ENCODE data around the gene STX8. TPM values are rescaled to one million over a fixed set of nuclear protein-coding genes. Genes with fewer than 3 reads are reported as not detected.

Gene STX8
- total RNA-seq, 1 donor from 2014 or later, result 54.8 TPM

DNA sequence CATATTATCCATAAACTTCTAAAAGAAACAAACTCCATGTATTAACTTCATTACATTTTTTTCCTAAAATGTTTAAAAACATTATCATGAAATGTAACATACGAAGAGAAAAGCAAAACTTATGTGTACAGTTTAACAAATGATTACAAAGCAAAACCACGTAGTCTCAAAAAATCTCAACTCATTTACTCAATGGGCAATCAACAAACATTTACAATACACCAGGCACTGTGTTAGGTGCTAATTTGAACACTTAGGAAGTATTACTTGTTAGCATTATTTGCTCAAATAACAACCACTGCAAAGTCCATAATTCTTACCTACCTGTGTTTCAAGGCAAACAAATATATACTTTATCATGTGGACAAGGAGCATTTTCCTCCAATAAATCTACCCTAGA, 164.9 kb downstream of the STX8 start:
- H3K27ac ChIP-seq (ENCODE audit: low read depth, low read length), result no peak overlapping the region
- H3K36me3 Mint-ChIP-seq (ENCODE audit: low read depth, unreplicated experiment), result peaks cover 2% of the 10 kb centered on the region
- no peak for DNase-seq (ENCODE audit: low read depth)
- H3K79me2 ChIP-seq (ENCODE audit: insufficient read depth, low read length), result no peaks in the 10 kb centered on the region
- H2AFZ ChIP-seq (ENCODE audit: low read depth, low read length), result no peak overlapping the region
- H3K4me1 Mint-ChIP-seq (ENCODE audit: low read depth, unreplicated experiment), result peaks cover 27% of the 10 kb centered on the region
- no peaks in the 10 kb centered on the region for H3K27me3 ChIP-seq (ENCODE audit: insufficient read depth, low read length)
- no peaks in the 10 kb centered on the region for H3K27me3 Mint-ChIP-seq (ENCODE audit: low read depth, unreplicated experiment)
- H3K4me3 Mint-ChIP-seq (ENCODE audit: unreplicated experiment), result no peak overlapping the region
- no peak overlapping the region for H3K4me2 ChIP-seq (ENCODE audit: low read length)
- H3K27ac Mint-ChIP-seq (ENCODE audit: unreplicated experiment), result no peak overlapping the region
- H3K9me3 ChIP-seq (ENCODE audit: insufficient read depth, low read depth, low read length), result no peaks in the 10 kb centered on the region
- TF ChIP-seq, protein P1, sequence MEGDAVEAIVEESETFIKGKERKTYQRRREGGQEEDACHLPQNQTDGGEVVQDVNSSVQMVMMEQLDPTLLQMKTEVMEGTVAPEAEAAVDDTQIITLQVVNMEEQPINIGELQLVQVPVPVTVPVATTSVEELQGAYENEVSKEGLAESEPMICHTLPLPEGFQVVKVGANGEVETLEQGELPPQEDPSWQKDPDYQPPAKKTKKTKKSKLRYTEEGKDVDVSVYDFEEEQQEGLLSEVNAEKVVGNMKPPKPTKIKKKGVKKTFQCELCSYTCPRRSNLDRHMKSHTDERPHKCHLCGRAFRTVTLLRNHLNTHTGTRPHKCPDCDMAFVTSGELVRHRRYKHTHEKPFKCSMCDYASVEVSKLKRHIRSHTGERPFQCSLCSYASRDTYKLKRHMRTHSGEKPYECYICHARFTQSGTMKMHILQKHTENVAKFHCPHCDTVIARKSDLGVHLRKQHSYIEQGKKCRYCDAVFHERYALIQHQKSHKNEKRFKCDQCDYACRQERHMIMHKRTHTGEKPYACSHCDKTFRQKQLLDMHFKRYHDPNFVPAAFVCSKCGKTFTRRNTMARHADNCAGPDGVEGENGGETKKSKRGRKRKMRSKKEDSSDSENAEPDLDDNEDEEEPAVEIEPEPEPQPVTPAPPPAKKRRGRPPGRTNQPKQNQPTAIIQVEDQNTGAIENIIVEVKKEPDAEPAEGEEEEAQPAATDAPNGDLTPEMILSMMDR (IDR thresholded peaks at IDR 0.05; ENCODE audit: insufficient read depth, low read depth, low read length), result no peak
- no peak for TF ChIP-seq EZH2 (IDR thresholded peaks at IDR 0.05; ENCODE audit: insufficient read depth, low read length)
- no peak overlapping the region for H3K9ac ChIP-seq (ENCODE audit: low read length)
- H3K4me1 ChIP-seq (ENCODE audit: insufficient read depth, low read length), result peaks cover 18% of the 10 kb centered on the region
- no peak for FAIRE-seq
- H4K20me1 ChIP-seq (ENCODE audit: insufficient read depth, low read length), result no peaks in the 10 kb centered on the region
- peaks cover 1% of the 10 kb centered on the region for H3K9me3 Mint-ChIP-seq (ENCODE audit: unreplicated experiment)
- H3K4me3 ChIP-seq (ENCODE audit: insufficient read depth, low read depth, low read length), result no peak overlapping the region
- H3K36me3 ChIP-seq (ENCODE audit: insufficient read depth, low read length), result no peaks in the 10 kb centered on the region

- Mint-ChIP-seq H3K9me3 (ENCODE audit: unreplicated experiment) (no peaks in the 10 kb centered on the region), H3K4me1 (ENCODE audit: low read depth, unreplicated experiment) (peaks cover 27% of the 10 kb centered on the region), H3K4me3 (ENCODE audit: unreplicated experiment) (no peak overlapping the region), H3K27ac (ENCODE audit: unreplicated experiment) (no peak overlapping the region), H3K27me3 (ENCODE audit: low read depth, unreplicated experiment) (no peaks in the 10 kb centered on the region), H3K36me3 (ENCODE audit: low read depth, unreplicated experiment) (no peaks in the 10 kb centered on the region)
- TF ChIP-seq EZH2 (IDR thresholded peaks at IDR 0.05; ENCODE audit: insufficient read depth, low read length), result no peak
- TF ChIP-seq, protein P1 (IDR thresholded peaks at IDR 0.05; ENCODE audit: insufficient read depth, low read depth, low read length), result no peak
- no peaks in the 10 kb centered on the region for H3K79me2 ChIP-seq (ENCODE audit: insufficient read depth, low read length)
- H3K36me3 ChIP-seq (ENCODE audit: insufficient read depth, low read length), result no peaks in the 10 kb centered on the region
- no peak overlapping the region for H3K4me3 ChIP-seq (ENCODE audit: insufficient read depth, low read depth, low read length)
- H3K4me2 ChIP-seq (ENCODE audit: low read length), result no peak overlapping the region
- DNase-seq (ENCODE audit: low read depth) (no peak), FAIRE-seq (no peak)
- no peaks in the 10 kb centered on the region for H3K27me3 ChIP-seq (ENCODE audit: insufficient read depth, low read length)
- no peak overlapping the region for H2AFZ ChIP-seq (ENCODE audit: low read depth, low read length)
- H3K9me3 ChIP-seq (ENCODE audit: insufficient read depth, low read depth, low read length), result no peaks in the 10 kb centered on the region
- H3K9ac ChIP-seq (ENCODE audit: low read length), result no peak overlapping the region
- peaks cover 18% of the 10 kb centered on the region for H3K4me1 ChIP-seq (ENCODE audit: insufficient read depth, low read length)
- H4K20me1 ChIP-seq (ENCODE audit: insufficient read depth, low read length), result no peaks in the 10 kb centered on the region
- H3K27ac ChIP-seq (ENCODE audit: low read depth, low read length), result no peak overlapping the region
These were observed 165.3 kb downstream of the STX8 start for GRCh38 chr17:9410301-9410700.

GRCh38 chr17:9409878-9410277, 165.7 kb downstream of the STX8 start:
- peaks cover 27% of the 10 kb centered on the region for H3K4me1 Mint-ChIP-seq (ENCODE audit: low read depth, unreplicated experiment)
- H3K9me3 Mint-ChIP-seq (ENCODE audit: unreplicated experiment), result no peaks in the 10 kb centered on the region
- Histone ChIP-seq H3K9me3 (ENCODE audit: insufficient read depth, low read depth, low read length) (no peaks in the 10 kb centered on the region), H4K20me1 (ENCODE audit: insufficient read depth, low read length) (no peaks in the 10 kb centered on the region), H3K4me2 (ENCODE audit: low read length) (peak overlapping the region; percentile 18), H3K4me3 (ENCODE audit: insufficient read depth, low read depth, low read length) (no peak overlapping the region), H3K79me2 (ENCODE audit: insufficient read depth, low read length) (no peaks in the 10 kb centered on the region), H3K4me1 (ENCODE audit: insufficient read depth, low read length) (peaks cover 18% of the 10 kb centered on the region), H3K9ac (ENCODE audit: low read length) (no peak overlapping the region), H3K27me3 (ENCODE audit: insufficient read depth, low read length) (no peaks in the 10 kb centered on the region), H3K36me3 (ENCODE audit: insufficient read depth, low read length) (no peaks in the 10 kb centered on the region), H3K27ac (ENCODE audit: low read depth, low read length) (no peak overlapping the region), H2AFZ (ENCODE audit: low read depth, low read length) (no peak overlapping the region)
- no peaks in the 10 kb centered on the region for H3K27me3 Mint-ChIP-seq (ENCODE audit: low read depth, unreplicated experiment)
- FAIRE-seq, result no peak
- H3K36me3 Mint-ChIP-seq (ENCODE audit: low read depth, unreplicated experiment), result peaks cover under 1% of the 10 kb centered on the region
- H3K4me3 Mint-ChIP-seq (ENCODE audit: unreplicated experiment), result no peak overlapping the region
- H3K27ac Mint-ChIP-seq (ENCODE audit: unreplicated experiment), result no peak overlapping the region
- DNase-seq (ENCODE audit: low read depth), result no peak
- TF ChIP-seq, protein P1 (IDR thresholded peaks at IDR 0.05; ENCODE audit: insufficient read depth, low read depth, low read length), result no peak
- no peak for TF ChIP-seq EZH2 (IDR thresholded peaks at IDR 0.05; ENCODE audit: insufficient read depth, low read length)

All from astrocyte (in vitro differentiated cells and primary cell).